ENCODE data around the gene RIF1. TPM values are rescaled to one million over a fixed set of nuclear protein-coding genes. Genes with fewer than 3 reads are reported as not detected.

The RIF1 gene
- total and polyA plus RNA-seq, 2 experiments from 2014 or later = 13.7 to 24.9 TPM

GRCh38 chr2:151481744-151482143 is 72.0 kb downstream of the RIF1 start:
- Histone ChIP-seq H3K36me3 (peaks cover 11% of the 10 kb centered on the region), H3K4me1 (ENCODE audit: low read depth) (no peaks in the 10 kb centered on the region)
- TF ChIP-seq, protein P1, sequence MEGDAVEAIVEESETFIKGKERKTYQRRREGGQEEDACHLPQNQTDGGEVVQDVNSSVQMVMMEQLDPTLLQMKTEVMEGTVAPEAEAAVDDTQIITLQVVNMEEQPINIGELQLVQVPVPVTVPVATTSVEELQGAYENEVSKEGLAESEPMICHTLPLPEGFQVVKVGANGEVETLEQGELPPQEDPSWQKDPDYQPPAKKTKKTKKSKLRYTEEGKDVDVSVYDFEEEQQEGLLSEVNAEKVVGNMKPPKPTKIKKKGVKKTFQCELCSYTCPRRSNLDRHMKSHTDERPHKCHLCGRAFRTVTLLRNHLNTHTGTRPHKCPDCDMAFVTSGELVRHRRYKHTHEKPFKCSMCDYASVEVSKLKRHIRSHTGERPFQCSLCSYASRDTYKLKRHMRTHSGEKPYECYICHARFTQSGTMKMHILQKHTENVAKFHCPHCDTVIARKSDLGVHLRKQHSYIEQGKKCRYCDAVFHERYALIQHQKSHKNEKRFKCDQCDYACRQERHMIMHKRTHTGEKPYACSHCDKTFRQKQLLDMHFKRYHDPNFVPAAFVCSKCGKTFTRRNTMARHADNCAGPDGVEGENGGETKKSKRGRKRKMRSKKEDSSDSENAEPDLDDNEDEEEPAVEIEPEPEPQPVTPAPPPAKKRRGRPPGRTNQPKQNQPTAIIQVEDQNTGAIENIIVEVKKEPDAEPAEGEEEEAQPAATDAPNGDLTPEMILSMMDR (IDR thresholded peaks at IDR 0.05; ENCODE audit: low read depth, low read length) = no peak

DNA sequence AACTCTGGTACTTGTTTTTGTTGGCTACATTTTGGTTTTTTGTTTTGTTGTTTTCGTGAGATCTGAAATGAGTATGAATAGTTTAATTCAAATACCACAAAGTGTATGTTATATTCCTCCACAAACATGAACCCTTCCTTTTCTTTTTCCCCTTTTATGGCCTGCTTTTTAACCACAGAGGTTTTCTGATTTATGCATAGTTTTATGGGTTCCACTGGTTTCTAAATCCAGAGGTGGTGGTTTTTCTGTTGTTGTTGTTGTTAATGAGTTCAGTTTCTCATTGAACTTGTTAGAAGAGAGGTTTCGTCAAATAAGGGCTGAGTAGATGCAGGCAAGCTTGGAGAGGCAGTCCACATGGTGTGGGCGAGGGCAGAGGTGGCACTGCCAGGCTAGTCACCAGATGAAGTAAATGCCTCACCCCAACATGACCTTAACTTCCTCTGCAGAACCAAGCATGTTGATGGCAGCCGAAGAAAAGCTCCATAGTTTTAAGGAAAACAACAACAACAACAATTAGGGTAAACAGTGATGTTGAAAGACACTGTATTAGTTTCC is 72.5 kb downstream of the RIF1 start:
- H3K9me3 ChIP-seq (ENCODE audit: low read depth) = no peaks in the 10 kb centered on the region
- TF ChIP-seq, protein P1 (IDR thresholded peaks at IDR 0.05; ENCODE audit: low read depth, low read length) = no peak

More at GRCh38 chr2:151481744-151482143, 72.0 kb downstream of the RIF1 start:
- Histone ChIP-seq H3K4me3 (no peak overlapping the region), H3K27me3 (no peaks in the 10 kb centered on the region), H3K9me3 (ENCODE audit: low read depth) (no peaks in the 10 kb centered on the region), H3K27ac (no peak overlapping the region)
- no peak for DNase-seq (ENCODE audit: low read depth in 1 of 2, low spot score in 1 of 2)

GRCh38 chr2:151483546-151483945 is 73.8 kb downstream of the RIF1 start:
- Histone ChIP-seq H3K4me3 (no peak overlapping the region), H3K4me1 (ENCODE audit: low read depth) (no peaks in the 10 kb centered on the region), H3K36me3 (peaks cover 8% of the 10 kb centered on the region), H3K27ac (no peak overlapping the region), H3K27me3 (no peaks in the 10 kb centered on the region), H3K9me3 (ENCODE audit: low read depth) (no peaks in the 10 kb centered on the region)
- no peak for DNase-seq (ENCODE audit: low read depth in 1 of 2, low spot score in 1 of 2)
- TF ChIP-seq, protein P1 (IDR thresholded peaks at IDR 0.05; ENCODE audit: low read depth, low read length) = no peak

More for the DNA sequence above, 72.5 kb downstream of the RIF1 start:
- DNase-seq (ENCODE audit: low read depth in 1 of 2, low spot score in 1 of 2) = no peak
- Histone ChIP-seq H3K27me3 (no peaks in the 10 kb centered on the region), H3K4me3 (no peak overlapping the region), H3K36me3 (peaks cover 8% of the 10 kb centered on the region), H3K27ac (no peak overlapping the region), H3K4me1 (ENCODE audit: low read depth) (no peaks in the 10 kb centered on the region)

- no peaks in the 10 kb centered on the region for H3K4me1 ChIP-seq (ENCODE audit: low read depth)
- TF ChIP-seq, protein P1 (IDR thresholded peaks at IDR 0.05; ENCODE audit: low read depth, low read length) = no peak
Measured at GRCh38 chr2:151484100-151484499, 74.4 kb downstream of the RIF1 start.

DNA sequence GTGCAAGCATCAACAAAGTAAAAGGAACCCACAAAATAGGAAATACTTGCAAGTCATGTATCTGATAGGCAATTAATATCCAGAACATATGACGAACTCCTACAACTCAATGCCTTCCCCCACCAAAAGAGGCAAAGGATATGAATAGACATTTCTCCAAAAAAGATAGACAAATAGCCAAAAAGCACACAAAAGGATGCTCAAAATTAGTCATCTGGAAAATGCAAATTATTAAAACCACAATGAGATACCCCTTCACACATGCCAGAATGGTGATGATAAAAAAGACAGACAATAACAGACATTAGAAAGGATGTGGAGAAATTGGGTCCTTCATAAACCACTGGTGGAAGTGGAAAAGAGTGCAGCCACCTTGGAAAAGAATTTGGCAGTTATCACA is 76.4 kb downstream of the RIF1 start:
- TF ChIP-seq, protein P1 (IDR thresholded peaks at IDR 0.05; ENCODE audit: low read depth, low read length) = no peak
- Histone ChIP-seq H3K9me3 (ENCODE audit: low read depth) (no peaks in the 10 kb centered on the region), H3K27ac (no peak overlapping the region), H3K4me1 (ENCODE audit: low read depth) (no peaks in the 10 kb centered on the region), H3K36me3 (no peaks in the 10 kb centered on the region), H3K27me3 (no peaks in the 10 kb centered on the region), H3K4me3 (no peak overlapping the region)
- DNase-seq (ENCODE audit: low read depth in 1 of 2, low spot score in 1 of 2) = no peak

More at GRCh38 chr2:151484100-151484499, 74.4 kb downstream of the RIF1 start:
- H3K27me3 ChIP-seq = no peaks in the 10 kb centered on the region
- H3K36me3 ChIP-seq = peaks cover 4% of the 10 kb centered on the region
- no peak overlapping the region for H3K4me3 ChIP-seq
- DNase-seq (ENCODE audit: low read depth in 1 of 2, low spot score in 1 of 2) = no peak
- no peaks in the 10 kb centered on the region for H3K9me3 ChIP-seq (ENCODE audit: low read depth)
- no peak overlapping the region for H3K27ac ChIP-seq

Measured in cardiac muscle cell (in vitro differentiated cells and primary cell).